Stimulated activated CD8-positive, alpha-beta memory T cell treated with anti-CD3 and anti-CD28 coated beads, Interleukin-4, amount 100 ng/mL, for 4 hours (primary cell): ENCODE measurements around the gene RING1.

Experiments
- DNase-seq, 2 donors: peaks; one replicate each; pipeline ENCODE4 v3.0.0-alpha.2; 2020; ENCODE audit warnings: low read depth in 2 of 2, low spot score in 1 of 2

Gene RING1

DNA sequence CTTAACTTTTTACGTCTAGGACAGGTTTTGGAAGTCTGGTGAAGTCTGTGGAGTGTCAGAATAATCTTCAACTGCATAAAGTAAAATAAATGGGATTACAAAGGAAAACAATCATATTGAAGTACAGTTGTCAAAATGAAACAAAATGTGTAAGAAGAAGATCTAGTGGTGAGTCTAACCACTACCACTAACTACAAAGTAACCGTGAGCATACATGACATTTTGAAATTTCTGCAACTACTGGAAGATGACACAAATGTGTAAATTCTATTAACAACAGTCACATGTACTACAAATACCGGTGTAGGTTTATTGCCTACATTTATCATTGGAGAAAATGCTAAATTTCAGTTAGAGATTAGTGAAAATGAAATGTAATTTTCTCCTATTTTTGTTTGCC, 33.7 kb downstream of the RING1 start:
- DNase-seq = no peak

DNA sequence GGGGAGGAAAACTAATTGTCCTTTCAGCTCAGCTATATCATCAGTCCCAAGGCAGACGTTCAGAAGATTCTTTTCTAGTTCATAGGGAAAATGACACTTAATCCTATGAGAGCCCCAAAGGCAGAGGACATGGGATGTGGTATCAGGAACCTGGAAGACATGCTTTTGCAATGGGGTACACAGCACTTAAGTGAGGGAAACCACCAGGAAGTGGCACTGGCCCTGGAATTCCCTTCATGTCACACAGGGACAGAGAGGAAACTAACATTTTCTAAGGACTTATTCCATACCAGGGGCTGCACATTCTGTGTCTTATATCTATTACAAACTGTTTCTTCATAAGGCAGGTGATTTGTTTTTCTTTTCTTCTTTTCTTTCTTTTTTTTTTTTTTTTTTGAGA, 35.2 kb downstream of the RING1 start:
- no peak for DNase-seq

DNA sequence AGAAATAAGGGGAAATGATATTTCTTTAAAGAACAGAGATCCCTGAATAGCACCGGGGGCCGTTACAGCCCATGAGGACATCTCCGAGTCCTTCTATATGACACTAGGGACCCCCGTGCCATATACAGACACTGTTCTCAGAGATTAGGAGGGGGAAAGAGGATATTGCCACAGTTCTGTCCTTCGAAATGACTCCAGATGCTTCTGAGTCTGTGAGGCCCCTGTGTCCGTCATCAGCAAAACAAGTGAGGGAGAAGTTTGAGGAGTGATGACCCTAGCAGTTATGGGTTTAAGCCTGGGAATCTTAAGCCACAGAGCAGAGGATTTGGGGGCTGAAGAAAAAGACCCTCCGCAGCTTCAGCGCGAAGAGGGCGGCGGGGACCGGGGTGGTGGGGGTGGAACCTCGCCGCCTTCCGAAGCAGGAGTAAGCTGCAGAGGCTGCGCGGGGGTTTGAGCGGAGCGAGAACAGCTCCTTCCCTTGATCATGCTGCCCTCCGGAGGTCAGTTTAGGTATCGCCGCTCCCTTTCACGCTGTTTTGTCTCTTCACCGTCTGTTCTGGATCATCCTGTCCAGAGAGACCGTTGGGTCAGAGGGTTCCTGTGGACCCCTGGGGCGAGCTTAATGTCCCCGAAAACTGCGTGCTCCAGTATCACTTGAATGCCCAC, 39.8 kb downstream of the RING1 start:
- peak; percentile 78 to 95 for DNase-seq

DNA sequence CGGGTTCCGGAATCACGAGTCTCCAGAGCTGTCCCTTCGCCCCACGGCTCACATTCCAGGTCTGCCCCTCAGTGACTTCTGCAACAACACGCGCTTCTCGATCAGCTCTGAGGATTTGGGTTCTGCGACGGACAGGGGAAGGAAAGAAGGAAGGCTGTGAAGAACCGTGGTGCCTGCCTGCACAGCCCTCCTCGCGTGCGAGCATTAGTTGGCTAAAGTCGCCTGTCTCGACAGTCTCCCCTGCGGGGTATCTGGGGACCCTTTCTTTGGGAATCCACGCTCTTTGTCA, 40.3 kb downstream of the RING1 start:
- DNase-seq = no peak

DNA sequence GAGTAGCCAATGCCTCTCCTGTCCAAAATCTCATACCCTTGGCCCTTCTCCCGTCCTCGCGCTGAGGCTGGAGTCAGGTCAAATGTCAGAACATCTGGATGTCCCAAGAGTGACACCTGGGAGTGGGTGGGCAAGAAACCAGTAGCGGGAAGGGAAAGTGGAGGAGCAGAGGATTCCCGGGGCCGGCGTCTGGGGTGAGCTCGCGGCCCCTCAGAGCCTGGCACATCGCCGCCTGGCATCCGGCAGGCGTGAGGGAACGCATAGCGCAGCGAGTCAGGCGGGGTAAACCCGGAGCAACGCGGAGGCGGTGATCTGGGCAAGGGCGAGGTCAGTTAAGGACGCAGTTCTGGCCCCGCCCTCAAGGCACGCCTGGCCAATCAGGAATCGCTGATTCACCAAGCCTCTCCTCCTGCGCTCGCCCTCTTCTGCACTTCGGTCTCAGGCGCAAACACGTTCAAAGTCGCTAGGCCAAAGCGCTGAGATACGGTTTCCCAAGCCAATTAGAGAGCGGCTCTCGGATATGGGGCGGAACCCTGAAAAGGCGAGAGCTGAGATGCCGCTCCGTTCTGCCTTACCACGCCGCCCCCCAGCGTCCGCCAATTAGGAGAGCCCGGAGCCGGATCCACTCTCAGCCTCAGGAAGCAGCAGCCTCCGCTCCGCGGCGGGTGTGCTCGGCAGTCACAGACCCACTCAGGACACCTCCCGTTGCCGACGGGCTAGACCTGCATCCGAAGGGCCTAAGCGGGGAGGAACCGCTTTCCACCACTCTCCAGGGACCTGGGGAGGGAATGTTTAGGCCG, 40.8 kb downstream of the RING1 start:
- DNase-seq = peak; percentile 83 to 90

DNA sequence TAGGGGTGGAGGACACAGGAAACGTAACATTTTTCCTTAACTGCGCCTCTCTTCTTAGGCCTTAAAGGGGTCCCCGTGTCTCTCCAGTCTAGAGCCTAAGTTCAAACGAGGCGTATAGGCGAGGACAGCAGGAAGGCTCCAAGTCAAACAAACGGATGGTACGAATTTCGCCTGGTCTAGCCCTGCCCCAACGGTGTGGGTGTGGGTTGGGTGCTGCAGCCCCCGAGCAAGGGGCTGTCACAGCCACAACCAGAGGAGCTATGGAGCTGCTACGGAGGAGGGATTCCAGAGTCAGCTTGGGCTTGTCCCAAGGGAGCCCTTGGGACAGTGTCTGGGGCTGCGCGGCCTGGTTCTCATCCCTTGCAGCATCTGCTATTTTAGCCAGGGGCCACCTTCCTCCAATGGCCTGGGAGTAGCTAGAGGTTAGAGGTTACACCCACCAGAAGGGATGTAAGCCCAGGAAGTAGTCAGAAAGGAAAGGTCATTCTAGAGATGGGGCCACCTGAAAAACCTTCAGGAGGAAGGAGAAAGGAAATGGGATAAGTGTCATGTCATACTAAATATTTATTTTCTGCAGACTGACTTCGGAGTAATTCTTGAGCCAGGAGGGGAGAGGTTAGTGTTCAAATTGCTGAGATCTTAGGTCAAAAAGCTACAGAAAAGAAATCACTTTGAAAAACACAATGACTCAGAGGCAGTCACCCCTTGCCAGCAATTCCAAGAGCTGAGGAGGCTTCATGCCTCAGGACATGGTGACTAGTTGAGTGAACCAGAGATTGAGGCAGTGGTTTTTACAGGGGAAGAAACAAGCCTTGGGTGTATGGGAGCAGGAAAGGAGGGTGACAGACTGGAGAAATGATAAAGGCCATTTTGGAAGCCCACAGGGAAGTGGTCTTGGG, 41.7 kb downstream of the RING1 start:
- no peak for DNase-seq

DNA sequence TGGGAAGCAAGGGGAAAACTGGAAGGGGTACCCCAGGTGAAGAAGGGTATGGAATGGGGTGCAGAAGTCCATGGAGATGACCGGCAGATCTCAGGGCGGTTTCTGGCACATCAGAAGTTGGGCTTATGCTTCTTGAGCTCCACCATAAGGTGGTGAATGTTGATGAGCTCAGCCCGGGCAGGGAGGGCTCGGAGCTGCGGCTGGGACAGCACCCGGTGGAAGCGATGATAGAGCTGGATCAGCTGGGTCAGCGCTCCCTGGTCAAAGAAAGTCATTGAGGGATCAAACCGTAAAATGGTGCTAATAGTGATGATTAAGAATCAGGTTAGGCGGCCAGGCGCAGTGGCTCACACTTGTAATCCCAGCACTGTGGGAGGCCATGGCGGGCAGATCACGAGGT, 42.4 kb downstream of the RING1 start:
- DNase-seq = no peak

DNA sequence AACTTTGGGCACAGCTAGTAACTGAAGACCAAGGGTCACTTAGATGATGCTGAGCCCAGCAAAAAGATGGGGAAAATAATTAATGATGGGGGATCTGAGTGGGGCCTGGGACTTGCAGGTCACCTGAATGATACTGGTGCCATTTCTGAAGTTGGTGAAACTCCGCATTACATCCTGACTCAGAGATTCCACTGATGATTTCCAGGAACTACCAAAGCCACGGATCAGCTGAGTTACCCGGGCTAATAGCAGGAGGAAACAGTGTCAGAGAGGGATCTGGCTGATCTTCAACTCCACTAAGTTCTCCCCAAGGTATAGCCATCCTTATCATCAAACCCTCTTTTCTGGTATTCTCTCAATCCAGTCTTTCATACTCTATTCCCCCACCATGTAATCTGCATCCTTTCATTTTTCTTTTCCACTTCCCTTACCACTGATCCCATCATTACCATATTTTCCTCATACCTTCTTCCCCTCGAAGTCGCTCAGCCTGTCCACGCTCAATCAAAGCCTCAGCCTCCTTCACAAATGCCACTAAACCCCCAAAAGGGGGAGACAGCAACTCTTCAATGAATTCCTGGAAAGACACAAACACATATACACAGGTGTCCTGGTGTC, 43.2 kb downstream of the RING1 start:
- no peak for DNase-seq

DNA sequence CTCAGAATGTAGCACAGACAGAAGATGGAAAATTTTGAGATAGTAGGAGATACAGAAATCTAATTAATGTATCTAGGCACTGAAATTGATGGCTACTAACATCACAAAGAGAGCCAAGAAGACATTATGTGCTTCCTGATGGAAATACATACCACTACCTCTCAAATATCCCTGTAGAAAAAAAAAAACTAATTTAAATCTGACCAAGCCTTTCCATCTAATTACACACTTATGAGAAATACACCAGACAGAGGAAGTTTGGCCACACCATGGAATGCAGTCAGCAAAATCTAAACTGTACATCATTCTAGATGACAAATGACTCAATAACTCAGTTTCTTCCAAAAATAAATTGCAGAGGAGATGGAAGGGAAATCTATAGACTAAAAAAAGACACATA, 44.5 kb downstream of the RING1 start:
- no peak for DNase-seq

DNA sequence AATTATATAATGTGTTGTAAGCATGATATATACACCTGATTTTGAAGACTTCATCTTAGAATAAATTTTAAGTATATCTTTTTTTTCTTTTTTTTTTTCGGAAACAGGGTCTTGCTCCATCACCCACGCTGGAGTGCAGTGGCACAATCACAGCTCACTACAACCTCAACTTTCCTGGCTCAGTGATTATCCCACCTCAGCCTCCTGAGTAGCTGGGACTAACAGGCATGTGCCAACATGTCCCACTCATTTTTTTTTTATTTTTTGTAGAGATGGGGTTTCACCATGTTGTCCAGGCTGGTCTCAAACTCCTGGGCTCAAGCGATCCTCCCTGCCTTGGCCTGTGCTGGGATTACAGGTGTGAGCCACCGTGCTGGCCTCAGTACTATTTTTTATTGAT, 46.3 kb downstream of the RING1 start:
- no peak for DNase-seq

DNA sequence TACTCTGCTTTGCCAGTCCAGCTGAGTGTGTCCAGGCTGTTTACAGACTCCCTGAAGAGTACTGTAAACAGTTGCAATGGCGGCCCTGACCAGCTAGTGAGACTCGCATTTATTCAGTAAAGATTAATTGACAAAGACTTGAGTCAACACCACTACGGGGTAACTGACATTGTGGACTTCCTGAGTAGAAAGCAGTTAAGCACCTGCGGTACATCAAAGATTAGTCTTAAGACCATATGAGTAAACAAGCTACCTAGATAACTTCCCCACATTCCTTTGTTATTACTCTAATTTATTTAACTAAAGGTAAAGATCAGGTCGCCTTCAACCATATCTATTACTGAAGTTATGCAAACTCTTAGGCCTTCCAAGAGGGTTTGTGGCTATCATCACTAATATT, 50.7 kb downstream of the RING1 start:
- no peak for DNase-seq
